HL-60/S4 (cell line): ENCODE data around the gene HS1BP3.

Source experiments
- in situ Hi-C: fragments of 300-500 bp; cut with MboI; formaldehyde crosslinking; loops from 2 replicates; pipeline ENCODE4 v1.14.3; 2022; ENCODE audit warnings: low sequenced_read_pairs

HS1BP3 gene

DNA sequence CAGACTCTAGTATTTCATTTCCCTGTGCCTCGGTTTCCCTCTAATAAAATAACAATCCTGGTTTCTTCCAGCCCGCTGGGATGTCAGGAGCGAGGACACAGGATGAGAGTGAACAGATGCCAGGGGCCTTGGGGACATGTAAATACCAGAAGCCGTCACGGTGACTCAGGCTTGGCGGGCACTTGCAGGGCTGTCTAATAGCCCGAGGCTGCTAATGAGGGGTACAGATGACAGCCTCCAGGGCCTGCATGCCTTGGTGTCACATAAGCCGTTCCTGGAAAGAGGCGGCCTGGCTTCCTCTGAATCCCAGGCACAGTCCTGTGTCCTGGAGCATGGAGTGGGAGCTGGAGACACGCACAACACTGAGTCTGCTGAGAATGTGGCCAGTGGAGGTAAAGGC lies 28.2 kb downstream of the HS1BP3 start:
- in situ Hi-C loops: no loop called here

DNA sequence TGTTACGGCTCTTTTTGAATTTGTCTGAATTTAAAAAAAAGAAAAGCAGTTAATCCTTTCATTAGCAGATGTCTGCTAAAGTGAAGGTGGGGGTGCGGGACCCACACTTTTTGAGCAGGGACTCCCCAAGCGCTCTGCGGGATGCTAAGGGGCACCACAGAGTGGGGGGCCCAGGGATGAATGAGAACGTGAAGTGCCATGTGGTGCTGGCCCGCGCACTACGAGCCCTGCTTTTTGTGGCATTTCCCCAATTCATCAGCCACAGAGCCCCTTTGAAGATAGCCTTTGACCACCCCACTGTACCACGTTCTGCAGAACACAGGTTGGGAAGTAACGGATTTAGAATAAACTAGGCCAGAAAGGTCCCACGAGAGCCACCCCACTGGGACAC lies 28.6 kb downstream of the HS1BP3 start:
- in situ Hi-C loops: no loop called here

DNA sequence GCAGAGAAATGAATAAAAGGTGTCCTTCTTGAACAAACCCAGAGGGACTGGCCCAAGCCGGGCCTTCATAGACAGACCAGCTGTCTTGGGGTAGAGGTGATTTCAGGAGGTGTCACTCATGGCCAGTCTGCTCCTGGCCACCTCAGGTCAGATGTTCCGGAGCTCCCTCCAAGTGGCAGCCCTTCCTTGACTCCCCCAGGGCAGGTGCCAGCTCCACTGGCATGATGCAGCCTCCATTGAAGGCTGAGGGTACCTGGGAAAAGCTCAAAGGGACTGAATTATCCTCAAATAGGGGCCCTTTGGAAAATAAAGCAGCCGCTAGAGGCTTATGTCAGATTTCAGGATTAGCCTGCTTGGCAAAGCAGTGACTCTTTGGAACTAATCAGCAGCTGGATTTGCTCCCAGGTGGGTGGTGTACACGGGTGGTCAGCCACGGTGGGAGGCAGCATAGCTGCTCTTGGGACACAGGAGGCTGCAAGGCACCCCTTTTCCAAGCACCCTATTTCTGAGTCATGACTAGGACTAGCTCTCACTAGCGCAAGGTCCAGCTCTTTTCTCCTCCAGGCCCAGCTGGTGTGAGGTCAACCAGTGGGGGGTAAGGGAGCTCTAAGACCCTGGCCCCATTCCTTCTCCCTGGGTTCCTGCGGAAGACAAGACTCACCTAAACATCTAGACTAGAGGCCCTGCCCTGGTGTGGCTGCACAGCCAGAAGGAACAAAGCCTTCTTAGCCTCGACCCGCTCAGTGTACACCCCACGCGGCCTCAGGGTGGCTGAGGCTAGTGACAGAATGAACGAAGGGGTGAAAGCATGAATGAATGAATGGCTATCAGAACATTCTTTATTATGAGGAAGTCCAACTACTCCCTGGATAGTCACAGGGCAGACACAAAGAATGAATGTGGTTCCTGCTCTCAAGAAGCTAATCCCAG lies 29.3 kb downstream of the HS1BP3 start:
- in situ Hi-C loops: no loop called here

DNA sequence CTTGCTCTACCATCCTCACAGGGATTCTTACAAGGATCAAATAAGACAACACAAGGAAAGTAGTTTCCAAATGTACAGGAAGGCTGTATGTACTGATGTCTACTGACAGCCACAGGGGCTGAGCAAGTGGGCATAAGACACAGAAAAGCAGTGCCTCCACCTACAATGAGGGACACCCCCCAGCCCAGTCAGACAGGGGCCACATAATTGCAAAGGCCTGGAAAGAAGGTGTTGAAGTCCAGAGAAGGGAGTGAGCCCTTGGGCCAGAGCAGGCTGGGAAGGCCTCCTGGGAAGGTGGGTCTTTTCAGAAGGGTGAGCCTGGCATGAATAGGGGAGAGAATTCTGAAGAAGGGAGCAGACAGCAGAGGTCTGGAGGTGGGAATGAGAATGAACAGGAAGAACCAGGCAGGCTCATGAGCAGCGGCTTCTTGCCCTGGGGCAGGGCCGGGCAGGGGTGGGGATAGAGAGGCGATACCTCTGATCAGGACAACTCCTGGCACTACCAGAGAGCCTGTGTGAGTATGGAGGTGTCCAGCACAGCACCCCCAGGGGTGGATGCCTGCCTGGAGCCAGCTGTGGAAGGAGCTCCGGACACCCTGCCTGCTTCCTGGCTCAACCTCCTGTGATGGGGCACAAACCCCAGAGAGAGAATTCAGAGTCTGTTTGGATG lies 30.1 kb downstream of the HS1BP3 start:
- in situ Hi-C loops: no loop called here

DNA sequence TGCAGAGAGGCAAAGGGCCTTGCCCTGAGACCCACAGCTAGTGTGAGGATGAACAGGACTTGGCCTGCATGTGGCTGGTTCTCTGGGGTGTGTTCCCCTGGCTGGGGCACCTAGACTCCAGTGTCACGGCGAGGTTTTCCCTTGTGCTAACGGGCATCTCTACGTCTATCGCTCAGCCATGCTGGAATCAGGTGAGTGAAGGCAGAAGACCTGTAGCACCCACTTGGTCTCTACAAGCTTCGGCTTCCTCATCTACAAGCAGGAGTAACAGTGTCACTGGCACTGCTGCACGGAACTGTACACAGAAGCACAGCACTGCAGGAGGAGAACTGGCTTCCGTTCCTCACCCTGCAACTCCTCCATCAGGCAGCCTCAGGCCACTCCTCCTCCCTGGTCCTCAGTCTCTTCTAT lies 30.6 kb downstream of the HS1BP3 start:
- in situ Hi-C loops: no loop called here

DNA sequence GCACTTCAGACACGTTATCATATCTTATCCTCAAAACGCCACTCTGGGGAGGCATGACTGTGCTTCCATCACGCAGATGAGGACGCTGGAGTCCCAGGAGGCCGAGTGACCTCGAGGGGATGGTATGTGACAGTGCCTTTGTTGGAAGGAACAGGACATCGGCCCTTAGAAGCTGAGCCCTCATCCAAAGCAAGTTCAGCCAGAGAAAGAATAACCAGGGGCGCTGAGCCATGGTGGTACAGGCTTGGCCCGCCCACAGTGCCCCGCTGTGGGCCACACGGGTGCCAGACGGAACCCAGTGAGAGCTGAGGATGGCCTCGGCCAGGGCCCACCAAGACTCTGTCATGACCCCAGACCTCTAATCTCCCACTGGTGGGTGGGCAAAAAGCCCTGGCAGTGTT lies 31.3 kb downstream of the HS1BP3 start:
- in situ Hi-C loops: no loop called here

DNA sequence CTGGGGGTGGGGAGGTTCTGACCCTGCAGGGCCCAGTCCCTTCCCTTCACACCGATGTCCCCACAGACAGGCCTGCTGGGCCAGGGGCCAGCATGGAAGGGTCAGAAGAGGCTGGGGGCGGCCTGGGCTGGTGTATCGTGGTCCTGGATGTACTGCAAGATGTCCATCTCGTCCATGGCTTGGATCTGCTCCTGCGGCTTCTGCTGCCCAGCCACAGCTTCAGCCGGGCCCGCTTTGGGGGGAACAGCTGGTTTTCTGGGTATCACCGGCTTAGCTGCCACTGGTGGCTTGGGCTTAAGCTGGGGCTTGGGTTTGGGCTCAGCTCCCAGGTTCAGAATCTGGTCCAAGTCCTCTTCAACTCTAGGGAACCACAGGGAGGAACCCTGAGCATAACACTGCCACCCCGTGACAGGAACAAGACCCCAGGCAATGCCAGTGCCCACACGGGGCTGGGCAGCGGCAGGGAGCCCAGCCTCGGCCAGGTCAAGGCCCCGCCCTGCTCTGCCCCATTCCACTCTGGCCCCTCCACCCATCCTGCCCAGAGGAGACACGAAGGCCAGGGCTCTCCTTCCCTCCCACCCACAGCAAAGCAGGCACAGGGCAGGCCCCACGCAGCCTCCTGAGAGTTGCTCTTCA lies 31.9 kb downstream of the HS1BP3 start:
- in situ Hi-C loops: no loop called here

DNA sequence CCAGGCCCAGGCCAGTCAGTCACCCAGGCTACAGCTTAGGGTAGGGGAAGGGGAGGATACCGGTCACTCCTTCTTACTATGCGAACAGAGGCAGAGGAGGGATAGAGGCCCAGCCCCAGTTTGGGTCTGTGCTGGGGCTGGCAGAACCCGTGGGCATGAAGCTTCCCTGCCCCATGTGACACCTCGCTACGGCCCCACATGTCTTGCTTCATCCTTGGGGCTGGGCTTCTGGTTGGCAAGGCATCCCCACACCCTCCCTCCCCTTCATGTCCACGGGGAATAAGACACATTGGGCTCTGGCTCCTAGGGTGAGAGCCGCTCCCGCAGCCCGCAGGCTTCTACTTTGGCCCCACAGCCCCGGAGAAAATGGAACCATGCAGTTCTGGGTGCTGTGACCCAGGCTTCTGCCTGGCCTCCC lies 32.4 kb downstream of the HS1BP3 start:
- in situ Hi-C loops: no loop called here

DNA sequence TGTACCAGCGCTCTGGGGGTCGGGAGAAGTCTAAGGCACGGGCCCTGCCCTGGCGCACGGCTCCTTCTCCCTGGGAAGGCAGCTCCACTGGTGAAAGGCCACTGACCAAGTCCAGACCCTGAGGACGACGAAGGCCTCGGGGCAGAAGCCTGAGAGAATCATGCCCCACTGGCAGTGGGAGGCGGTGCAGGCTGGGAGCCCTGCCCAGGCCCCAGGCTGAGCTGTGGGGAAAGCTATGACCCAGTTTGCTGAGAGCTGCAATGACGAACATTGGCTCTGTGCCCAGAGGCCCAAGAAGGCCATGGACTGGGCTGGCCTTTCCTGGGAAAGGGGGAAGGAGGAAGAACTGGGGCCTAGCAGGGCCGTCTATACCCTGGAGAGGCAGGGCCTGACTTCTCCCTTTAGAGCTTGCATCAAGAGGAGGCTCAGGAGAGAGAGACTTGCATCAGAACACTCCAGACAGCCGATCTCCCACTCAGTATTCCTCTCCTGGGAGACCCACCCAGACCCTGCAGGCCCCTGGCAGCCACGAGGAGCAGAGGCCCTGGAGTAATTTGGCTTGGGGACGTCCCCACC lies 32.9 kb downstream of the HS1BP3 start:
- in situ Hi-C loops: no loop called here

DNA sequence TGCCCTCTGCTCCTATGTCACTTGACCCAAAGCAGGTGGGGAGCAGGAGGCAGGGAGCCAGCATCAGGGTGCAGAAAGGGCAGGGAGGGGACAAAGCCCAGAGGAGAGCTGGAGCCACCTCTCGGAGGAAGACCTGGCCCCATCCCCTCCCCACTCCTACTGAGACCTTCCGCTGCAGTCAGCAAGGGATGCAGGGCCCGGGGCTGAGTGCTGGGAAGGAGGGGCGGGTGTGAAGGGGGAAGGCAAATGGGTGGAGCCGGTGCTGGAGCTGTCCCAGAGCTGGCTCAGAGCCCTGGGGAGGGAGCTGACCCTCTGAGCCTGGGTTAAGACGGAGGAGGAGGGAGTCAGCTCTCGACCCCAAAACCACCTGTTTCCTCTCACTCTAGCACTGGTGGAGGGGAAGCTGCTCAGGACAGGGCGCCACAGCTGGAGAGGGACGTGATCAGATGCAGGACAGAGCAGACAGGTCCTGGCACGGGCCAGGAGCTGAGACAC lies 33.8 kb downstream of the HS1BP3 start:
- in situ Hi-C loops: no loop called here

DNA sequence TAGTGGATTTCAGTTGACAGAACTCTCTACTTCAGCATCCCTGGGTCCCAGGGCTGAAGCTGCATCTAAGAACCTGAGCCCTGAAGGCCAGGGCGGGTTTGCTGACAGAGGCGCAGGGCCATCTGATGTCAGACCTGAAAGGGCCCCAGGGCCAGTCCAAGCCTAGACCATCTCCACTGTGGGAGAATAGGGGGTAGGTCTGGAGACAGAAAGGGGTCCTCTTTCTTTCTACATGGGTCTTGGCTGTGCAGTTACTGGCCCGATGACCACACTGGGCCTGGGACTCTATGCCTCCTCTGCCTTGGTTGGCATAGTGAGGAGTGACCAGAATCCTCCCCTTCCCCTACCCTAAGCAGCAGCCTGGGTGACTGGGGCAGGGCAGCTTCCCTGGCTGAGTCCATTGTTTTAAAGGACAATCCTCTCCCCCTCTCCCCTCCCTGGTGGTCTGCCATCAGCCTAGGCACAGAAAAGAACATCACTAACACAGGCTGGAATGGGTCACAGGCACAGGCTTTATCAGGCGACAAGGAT lies 34.5 kb downstream of the HS1BP3 start:
- in situ Hi-C loops: no loop called here

DNA sequence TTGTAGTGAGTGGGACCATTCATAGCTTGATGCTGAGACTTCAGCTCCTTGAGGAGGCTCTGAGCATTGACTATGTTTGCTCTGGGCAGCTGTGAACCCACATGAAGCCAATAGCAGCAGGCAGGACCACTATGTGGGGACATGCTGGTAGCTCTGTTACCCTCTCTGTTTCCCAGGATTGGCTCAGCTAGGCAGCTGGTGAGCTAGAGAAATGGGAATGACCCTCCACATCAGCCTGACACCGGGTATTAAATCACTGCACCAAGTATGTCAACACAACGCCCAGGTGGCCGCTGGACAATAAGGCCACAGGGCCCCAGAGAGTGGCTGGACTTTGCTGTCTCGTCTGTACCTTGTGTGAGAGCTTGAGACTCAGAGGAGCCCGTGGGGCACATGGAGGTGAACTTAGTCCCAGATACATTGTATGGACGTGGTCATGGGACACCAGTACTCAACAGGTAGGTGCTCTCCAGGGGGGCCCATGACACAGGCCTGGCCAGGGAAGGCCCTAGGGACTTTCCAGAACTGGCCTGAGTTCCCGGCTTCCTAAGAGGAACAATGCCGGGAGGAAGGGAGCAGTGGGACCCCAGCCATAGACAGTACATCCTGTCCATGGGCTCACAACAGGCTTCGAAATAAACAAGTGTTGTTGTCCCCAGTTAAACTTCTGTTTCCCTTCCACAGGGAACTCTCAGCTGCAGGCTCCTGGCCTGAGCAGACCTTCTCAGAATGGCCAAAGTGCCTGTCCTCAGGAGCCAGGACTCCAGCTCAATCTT lies 35.2 kb downstream of the HS1BP3 start:
- in situ Hi-C loops: no loop called here

DNA sequence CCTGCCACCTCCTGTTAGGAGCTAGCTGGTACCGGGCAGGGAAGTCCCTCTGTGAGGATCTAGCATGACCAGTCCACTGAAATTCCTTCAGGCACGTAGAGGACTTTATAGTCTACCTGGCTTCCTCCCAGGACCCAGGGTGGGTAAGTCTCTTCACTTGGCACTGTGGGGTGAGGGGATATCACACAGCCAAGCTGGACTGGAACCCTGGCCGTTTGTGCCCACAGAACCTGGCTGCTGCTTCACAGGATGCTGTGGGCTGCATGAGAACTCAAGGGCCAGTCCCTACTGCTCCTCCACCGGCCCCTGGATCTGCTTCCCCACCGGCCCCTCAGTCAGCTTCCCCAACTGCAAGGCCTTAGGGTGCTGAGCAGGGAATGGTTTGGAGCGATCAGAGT lies 35.8 kb downstream of the HS1BP3 start:
- in situ Hi-C loops: no loop called here

DNA sequence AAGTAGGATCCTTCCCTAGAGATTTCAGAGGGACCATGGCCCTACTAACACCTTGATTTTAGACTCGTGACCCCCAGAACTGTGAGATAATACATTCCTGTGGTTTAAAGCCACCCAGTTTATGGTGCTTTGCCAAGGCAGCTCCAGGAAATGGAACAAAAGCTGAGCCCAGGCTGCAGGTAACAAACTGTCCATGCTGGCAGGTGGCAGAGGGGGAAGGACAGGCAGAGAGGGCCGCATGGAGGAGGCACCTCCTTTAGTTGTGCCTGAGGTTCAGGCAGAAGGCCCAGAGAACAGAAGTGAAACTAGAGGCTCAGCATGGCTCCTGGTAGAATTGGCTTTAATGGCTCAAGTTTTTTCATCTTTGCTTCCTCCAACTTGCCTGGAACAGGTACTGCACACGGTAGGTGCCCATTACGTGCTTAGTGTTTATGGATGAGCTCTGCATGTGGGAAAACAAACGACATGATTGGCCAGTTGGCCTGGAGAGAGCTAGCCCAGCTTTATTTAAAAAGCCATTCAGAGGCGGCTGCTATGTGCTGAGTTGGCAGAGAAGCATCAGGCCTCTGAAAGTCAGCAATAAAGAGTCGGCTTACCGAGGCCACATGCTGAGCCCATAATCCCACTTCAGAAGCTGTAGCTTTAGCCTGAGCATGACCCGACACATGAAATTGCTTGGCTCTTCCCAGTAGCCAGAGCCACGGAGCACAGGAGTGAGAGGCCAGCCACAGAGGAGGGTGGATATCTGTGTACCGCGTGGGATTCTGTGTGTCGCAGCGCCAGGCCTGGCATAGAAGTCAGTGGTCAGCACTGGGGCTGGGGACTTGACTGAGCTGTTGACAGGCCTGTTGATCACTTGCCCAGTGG lies 36.5 kb downstream of the HS1BP3 start:
- in situ Hi-C loops: no loop called here

DNA sequence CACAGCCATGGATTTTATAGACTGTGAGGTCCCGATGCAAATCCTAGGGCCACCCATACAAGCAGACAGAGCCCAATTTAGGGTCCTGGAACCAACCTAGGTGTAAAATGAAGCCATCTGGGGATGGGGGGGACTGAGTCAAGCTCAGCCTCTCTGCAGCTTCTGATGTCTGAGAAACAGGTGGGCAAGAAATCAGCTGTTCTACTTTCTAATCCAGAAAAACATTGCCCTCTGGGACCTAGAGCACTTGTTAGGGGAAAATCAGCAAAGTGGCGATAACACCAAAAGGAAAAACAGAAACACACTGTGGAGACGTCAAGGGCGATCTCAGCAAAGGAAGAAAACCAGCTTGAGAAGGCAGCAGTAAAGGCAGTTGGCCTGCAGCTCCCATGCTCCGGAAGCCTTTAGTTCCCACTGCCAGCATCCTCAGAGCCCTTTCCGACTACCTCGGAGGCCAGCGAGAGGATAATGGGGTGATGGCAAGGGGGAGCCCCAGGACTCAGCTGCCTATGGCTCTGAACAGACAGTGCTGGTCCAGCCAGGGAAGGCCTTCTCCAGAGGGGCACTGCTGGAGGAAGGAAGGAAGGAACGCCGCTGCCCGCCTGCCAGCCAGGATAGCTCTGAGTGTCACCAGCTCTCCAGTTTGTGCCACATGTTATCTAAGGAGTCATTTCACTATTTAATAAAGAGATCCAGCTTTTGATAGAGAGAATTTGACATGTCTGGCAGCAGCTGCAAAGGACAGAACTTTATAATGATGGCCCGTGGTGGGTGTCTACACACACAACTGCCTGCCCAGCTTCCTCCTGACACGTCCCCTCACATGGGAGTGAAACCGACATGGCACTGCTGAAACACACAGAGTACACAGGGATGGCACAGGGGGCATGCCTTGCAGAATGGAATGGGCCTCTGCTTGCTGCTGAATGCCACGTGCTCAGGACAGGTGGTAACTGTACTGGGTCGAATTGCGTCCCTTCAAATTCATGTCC lies 37.7 kb downstream of the HS1BP3 start:
- in situ Hi-C loops: no loop called here

DNA sequence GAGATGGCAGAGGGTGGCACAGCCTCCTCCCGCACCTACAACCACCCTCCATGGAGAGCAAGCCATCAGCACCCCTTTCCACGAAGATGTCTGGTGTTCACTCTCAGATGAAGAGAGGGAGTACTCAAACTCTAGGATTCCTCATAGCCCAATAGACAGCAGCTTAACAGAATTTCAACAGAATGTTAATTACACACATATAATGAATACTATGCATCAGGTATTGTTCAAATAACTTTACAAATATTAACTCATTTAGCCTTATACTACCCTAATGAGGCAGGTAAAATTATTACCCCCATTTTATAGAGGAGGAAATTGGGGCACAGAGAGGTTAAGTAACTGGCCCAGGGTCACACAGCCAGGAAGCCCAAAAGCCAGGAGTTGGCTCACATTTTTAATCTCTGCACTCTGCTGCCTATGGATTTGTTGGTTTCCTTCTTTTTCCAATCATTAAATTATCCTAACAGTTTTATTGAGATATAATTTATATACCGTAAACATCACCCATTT lies 39.0 kb downstream of the HS1BP3 start:
- in situ Hi-C loops: no loop called here

DNA sequence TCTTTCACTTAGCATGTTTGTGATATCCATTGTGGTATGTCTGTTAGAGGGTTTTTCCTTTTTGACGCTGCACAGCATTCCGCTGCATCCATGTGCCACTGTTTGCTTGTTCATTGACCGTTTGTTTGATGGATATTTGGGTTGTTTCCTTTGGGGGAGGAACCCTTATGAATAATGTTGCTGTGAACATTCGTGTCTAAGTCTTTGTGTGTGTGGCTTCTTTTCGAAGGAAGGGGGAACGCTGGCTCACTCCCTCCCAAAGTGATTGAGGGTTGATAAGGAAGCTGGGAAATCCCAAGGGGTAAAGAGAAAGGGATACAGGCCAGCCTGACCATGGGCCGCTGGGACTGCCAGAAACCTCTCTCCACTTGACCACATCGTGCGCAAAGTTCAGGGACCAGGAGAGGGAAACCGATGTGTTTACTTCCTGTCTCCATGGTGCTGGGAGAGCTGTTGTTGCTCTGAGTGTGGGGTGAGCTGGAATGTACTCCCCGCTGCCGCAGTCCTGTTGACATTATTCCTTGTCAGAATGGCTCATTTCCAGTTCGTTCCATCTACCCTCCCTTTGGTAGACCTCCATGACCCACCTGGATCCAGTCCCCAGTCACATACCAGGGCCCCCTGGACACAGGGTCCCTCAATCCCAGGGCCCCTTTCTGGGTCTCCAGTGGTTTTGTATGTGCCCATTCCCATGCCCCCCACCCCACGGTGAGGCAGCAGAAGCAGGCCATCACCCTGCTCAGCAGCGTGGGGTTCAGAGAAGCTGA lies 39.6 kb downstream of the HS1BP3 start:
- in situ Hi-C loops: no loop called here
